Mononuclear cell (primary cell): ENCODE data around the gene UBA6. TPM values are rescaled to one million over a fixed set of nuclear protein-coding genes. Genes with fewer than 3 reads are reported as not detected.

Experiments
- H3K27me3 ChIP-seq: 2 replicates; pipeline ENCODE4 v1.6.0; 2011; ENCODE audit warnings: low read length, control low read depth; ENCODE audit not compliant: insufficient read depth
- H3K4me1 ChIP-seq: 2 replicates; pipeline ENCODE4 v1.5.1; 2011; ENCODE audit warnings: mild to moderate bottlenecking, low read length, control low read depth; ENCODE audit not compliant: insufficient read depth
- H3K4me3 ChIP-seq: 2 replicates; pipeline ENCODE4 v1.5.1; 2011; ENCODE audit warnings: mild to moderate bottlenecking, low read length, moderate library complexity
- H3K9me3 ChIP-seq: 2 replicates; pipeline ENCODE4 v1.5.1; 2011; ENCODE audit warnings: low read depth, mild to moderate bottlenecking, control low read depth, low read length
- total RNA-seq: library from RNA; depleted of rRNA; stranded (reverse); fragments of >200 nt; gene quantifications from one replicate; pipeline ENCODE4 v1.2.3, GENCODE V29; 2012

Gene UBA6
- total RNA-seq, 1 donor = 87.8 TPM

DNA sequence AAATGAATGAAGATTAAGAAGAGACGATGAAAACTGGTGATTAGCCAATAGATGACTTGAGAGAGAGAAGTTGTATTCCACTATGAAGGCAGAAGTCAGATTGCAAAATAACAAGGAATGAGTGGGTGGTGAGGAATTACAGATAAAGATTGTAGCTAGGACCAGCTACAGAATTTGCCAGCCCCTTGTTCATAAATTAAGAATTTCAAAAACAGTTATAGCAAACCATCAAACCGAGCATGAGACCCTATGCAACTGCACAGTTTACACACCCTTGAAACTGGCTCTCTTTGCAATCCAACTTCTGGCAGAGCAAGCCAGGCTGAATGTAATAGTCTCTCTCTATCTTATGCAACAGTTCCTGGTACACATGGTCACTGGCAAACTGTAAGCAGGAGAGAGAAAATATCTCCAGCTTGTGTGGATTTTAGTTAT lies 107.2 kb downstream of the UBA6 start:
- no peaks in the 10 kb centered on the region for H3K4me1 ChIP-seq
- H3K27me3 ChIP-seq = no peaks in the 10 kb centered on the region
- H3K4me3 ChIP-seq = no peak overlapping the region
- H3K9me3 ChIP-seq = no peaks in the 10 kb centered on the region

DNA sequence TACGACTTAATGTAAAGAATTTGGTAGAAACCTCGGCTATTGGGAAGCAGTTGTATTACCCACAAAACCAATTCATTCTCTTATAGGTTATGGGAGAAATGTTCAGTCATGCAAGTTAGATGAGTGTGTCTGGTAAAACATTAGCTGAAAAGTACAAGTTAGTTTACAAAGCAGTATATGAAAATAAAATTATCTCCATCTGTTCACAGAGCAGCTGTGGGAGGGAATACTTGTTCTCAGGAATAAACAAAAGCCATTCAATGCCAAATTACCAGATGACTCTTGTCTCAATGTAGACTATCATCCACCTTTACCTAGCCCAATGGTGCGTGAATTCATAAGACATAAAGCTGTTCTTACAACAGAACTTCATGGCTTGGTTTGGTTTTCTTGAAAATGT lies 113.8 kb downstream of the UBA6 start:
- Histone ChIP-seq H3K4me1 (peaks cover 3% of the 10 kb centered on the region), H3K4me3 (no peak overlapping the region), H3K27me3 (no peaks in the 10 kb centered on the region), H3K9me3 (no peaks in the 10 kb centered on the region)

DNA sequence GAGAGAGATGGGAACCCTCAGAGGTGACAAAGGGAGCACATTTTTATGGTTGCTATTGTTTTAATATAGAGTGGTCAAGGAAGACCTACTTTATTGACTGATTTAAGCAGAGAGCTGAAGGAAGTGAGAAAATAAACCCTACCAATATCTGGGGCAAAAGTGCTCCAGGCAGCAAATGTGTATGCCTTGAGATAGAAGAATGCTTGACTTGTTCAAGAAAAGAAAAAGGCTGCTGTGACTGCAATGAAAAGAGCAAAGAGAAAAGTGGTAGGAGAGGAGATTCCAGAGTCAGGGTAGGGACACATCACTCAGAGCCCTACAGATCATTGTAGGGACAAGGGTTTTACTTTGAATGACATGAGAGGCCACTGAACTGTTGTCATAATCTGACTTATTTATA lies 116.5 kb downstream of the UBA6 start:
- H3K27me3 ChIP-seq = no peaks in the 10 kb centered on the region
- no peaks in the 10 kb centered on the region for H3K9me3 ChIP-seq
- H3K4me1 ChIP-seq = peaks cover 14% of the 10 kb centered on the region
- H3K4me3 ChIP-seq = no peak overlapping the region

DNA sequence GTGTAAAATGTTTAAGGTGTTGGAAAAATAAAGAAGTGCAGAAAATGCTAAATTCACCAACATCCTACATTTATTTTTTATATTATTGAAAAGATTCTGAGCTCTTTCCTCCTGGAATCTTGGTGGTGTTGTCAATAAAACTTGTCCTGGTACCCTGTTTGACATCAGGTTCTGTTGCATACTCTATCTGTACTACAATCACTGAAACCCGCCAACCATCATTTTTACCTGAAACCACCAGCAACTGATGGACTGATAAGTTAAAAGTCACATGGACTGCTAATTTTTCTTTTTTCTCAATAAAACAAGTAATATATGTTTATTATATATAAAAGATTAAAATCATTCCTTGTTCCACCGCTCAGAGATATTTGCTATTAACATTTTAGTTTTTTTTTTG lies 119.0 kb downstream of the UBA6 start:
- no peak overlapping the region for H3K4me3 ChIP-seq
- peaks cover 14% of the 10 kb centered on the region for H3K4me1 ChIP-seq
- no peaks in the 10 kb centered on the region for H3K9me3 ChIP-seq

DNA sequence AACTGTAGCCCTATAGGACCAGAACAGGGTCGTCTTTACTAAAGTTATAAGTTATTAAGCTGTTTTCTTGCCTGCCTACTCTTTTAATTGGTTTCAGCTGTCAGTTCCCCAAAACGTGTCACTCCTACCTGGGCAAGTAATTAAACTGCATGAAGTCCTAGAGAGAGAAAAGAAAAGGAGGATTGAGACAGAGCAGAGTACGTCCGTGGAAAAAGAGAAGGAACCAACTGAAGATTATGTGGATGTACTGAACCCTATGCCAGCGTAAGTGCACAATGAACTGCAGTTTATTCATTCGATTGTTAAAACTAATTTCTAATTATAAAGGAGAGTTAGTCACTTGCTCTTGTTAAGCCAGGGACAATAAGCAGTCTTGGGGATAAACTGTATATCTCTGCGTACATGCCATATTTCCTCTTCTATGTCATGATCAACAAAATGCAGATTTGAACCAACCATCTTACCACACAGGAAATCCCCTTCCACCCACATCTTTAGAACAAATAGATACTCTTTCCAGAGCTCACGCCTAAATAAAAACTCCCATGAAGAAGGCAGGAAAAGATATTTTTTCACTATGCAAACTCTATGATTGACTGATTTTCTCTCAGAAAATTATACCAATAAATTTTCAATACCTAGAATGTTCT lies 119.6 kb downstream of the UBA6 start:
- Histone ChIP-seq H3K27me3 (no peaks in the 10 kb centered on the region), H3K4me3 (no peak overlapping the region), H3K4me1 (peaks cover 17% of the 10 kb centered on the region), H3K9me3 (no peaks in the 10 kb centered on the region)

More for the DNA sequence above, 119.0 kb downstream of the UBA6 start:
- H3K27me3 ChIP-seq = no peaks in the 10 kb centered on the region

DNA sequence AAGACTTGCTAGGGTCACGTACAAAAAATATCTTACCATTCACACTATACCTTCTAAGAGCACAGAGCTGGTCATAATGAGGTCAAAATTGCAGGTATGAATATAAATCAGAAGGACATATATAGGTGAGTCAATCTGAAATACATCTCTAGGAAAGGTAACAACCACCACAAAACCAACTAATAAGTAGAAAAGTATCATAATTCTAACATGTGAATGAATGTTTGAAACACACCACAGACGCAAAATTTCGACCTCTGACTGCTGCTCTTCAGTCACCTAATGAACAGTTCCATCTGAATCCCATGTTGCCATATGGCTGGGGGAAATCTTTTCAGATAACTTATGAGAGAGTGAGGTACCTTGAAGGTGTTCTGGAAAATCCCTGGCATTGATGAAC lies 120.4 kb downstream of the UBA6 start:
- Histone ChIP-seq H3K27me3 (no peaks in the 10 kb centered on the region), H3K4me1 (peaks cover 22% of the 10 kb centered on the region), H3K9me3 (no peaks in the 10 kb centered on the region), H3K4me3 (no peak overlapping the region)

DNA sequence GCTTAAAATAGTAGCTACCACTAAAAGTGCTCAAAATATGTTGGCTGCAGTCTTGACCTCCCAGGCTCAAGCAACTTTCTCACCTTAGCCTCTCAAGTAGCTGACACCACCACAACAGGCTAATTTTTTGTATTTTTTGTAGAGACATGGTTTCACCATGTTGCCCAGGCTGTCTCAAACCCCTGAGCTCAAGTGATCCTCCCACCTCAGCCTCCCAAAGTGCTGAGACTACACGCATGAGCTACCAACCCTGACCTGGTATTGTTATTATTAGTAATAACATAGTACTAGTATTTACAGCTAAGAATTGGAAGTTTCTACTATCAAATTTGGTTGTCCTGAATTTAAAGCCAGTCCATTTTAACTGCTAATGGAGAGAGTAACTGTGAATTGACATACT lies 124.4 kb downstream of the UBA6 start:
- Histone ChIP-seq H3K4me1 (peaks cover 24% of the 10 kb centered on the region), H3K4me3 (no peak overlapping the region), H3K27me3 (no peaks in the 10 kb centered on the region), H3K9me3 (no peaks in the 10 kb centered on the region)

DNA sequence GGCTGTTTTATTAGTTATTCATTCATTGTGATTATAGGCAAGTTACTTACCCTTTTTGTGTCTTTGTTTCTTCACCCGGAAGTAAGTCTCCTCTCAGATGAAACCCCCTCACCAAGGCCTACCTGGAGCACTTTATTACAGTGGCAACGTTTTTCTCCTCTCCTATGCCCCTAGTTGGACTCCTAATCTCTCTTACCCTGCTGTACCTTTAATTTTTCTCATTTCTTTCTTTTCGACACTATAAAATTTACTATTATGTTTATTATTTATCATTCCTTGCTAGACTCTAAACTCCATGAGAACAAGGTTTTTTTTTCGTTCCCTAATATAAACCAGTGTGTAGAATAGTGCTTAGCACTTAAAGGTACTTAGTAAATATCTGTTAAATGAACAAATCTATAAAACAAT lies 124.9 kb downstream of the UBA6 start:
- Histone ChIP-seq H3K27me3 (no peaks in the 10 kb centered on the region), H3K4me3 (no peak overlapping the region), H3K9me3 (no peaks in the 10 kb centered on the region), H3K4me1 (peaks cover 19% of the 10 kb centered on the region)

DNA sequence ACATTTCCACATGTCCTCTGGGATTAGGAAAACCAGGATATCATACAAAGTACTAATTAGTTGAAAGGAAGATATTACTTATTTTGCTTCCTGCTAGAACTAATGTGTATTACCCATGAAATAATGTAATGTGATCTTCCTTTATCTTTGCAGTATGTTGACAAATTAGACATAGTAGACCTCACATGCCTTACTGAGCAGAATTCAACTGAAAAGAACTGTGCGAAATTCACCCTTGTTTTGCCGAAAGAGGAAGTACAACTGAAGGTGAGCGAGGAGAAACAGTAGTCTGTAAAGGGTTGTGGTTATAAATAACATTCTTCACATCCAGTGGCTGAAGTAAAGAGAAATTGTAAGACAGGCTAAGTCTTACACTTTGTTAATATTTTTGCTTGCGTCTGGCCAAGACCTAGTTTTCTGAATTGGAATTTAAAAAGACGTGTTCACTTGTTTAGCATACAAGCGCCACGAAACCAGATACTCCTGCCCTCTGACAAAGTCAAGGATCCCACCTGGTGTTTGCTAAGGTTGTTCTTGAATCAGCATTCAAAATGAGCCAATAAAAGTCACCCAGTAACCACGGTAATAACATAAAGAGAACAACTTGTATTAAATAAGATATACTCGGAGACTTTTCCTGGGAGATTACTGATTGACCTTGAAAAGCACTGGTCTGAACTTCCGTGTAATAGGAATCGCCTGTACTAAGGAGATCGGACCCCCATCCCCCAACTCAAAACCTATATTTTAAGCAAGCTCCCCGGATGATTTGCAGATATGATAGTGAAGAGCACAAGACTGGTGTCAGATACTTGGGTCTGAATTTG lies 125.5 kb downstream of the UBA6 start:
- Histone ChIP-seq H3K9me3 (no peaks in the 10 kb centered on the region), H3K4me1 (peaks cover 14% of the 10 kb centered on the region), H3K4me3 (no peak overlapping the region), H3K27me3 (no peaks in the 10 kb centered on the region)

DNA sequence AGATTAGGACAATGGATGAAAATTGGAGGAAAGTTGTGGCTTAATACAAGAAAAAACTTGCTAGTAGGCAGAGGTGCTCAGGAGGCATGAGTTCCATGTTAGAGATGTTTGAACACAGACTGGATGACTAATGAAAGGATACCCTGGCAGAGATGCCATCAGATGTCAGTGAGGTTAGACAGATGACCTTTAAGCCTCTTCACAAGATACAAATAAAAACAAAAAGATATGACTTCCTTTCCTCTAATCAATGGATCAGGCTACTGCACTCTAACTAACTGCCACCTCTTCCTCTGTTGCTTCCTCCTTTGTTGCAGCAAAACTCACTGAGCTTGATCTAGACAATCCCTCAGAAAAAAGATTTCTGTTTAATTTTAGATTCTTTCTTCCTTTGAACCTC lies 127.8 kb downstream of the UBA6 start:
- no peaks in the 10 kb centered on the region for H3K9me3 ChIP-seq
- no peaks in the 10 kb centered on the region for H3K27me3 ChIP-seq
- no peak overlapping the region for H3K4me3 ChIP-seq
- peaks cover 14% of the 10 kb centered on the region for H3K4me1 ChIP-seq

DNA sequence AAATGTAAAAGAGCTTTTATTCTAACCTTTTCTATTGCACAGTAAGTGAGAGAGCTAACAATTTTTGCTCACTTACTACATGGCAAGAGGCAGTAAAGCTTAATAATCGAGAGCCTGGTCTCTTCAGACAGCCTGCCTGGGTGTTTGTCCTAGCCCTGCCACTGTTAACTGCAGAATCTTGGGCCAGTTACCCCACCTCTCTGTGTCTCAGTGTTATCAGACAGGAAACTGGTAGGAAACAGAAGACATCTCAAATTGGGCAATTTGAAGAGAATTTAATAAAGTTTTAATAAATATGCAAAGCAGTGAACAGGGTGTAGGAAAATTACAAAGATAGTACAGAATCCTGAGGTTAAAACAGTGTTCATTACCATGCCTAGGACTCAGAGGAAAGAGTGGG lies 129.0 kb downstream of the UBA6 start:
- Histone ChIP-seq H3K4me1 (peaks cover 14% of the 10 kb centered on the region), H3K9me3 (no peaks in the 10 kb centered on the region), H3K4me3 (no peak overlapping the region), H3K27me3 (no peaks in the 10 kb centered on the region)

DNA sequence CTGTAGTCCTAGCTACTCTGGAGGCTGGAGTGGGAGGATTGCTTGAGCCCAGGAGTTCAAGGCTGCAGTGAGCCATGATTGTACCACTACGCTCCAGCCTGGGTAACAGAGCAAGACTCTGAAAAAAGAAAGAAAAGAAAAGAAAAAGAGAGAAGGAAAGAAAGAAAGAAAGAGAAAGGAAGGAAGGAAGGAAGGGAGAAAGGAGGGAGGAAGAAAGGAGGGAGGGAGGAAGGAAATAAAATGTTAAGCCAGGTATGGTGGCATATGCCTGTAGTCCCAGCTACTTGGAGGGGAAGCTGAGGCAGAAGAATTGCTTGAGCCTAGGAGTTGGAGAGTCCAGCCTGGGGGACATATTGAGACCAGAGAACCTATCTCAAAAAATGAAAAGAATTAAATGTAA lies 130.4 kb downstream of the UBA6 start:
- Histone ChIP-seq H3K9me3 (no peaks in the 10 kb centered on the region), H3K4me1 (peaks cover 12% of the 10 kb centered on the region), H3K4me3 (no peak overlapping the region), H3K27me3 (no peaks in the 10 kb centered on the region)

DNA sequence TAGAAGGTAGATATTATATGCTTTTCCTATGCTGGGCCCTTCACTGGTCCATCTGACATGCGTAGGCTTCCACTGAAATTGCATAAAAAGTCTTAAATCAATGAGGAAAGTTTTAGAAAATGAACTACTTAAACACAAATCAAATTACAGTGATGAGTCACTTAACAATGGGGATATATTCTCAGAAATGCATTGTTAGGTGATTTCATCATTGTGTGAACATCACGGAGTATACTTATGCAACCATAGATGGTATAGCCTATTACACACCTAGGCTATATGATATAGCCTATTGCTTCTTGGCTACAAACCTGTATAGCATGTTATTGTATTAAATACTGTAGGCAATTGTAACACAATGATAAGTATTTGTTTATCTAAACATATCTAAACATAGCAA lies 132.1 kb downstream of the UBA6 start:
- Histone ChIP-seq H3K4me1 (peaks cover 5% of the 10 kb centered on the region), H3K27me3 (no peaks in the 10 kb centered on the region), H3K4me3 (no peak overlapping the region), H3K9me3 (no peaks in the 10 kb centered on the region)

DNA sequence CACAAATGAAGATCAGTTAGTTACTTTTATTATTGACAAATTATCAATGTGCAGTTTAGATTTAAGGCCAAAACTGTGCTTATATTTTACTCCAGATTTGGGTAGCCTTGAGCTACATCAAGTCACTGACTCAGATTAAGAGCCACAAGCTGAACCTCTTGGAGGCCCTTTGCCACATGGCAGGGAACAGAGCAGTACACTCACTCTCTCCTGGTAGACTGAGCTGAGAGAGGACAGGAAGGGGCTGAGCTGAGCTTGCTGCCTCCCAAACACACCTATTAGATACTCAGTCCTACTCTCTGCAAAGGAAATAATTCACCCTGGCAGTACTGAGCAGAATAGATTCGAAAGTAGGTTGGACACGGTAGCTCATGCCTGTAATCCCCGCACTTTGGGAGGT lies 134.6 kb downstream of the UBA6 start:
- Histone ChIP-seq H3K4me1 (peaks cover 5% of the 10 kb centered on the region), H3K9me3 (no peaks in the 10 kb centered on the region), H3K27me3 (no peaks in the 10 kb centered on the region), H3K4me3 (no peak overlapping the region)

DNA sequence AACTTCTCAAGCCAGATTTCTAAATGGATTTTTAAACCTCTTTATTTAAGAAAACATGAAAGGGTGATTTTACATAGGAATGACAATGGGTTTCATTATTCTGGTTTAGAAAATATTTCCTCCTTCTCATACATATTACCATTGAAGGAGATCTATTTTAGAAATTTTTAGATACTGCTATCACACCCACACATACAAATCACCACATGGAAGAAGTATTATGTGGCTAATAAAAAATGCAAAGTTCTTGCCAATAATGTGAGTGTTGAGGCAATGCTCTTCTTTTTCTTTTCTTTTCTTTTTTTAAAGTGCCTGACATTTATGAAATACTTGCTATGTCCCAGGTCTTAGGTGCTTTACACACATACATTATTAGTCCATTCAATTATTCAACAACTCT lies 135.7 kb downstream of the UBA6 start:
- Histone ChIP-seq H3K4me1 (peaks cover 5% of the 10 kb centered on the region), H3K4me3 (no peak overlapping the region), H3K27me3 (no peaks in the 10 kb centered on the region), H3K9me3 (no peaks in the 10 kb centered on the region)
